Measurements from ENCODE around the gene SEMA4C. TPM values are rescaled to one million over a fixed set of nuclear protein-coding genes. Genes with fewer than 3 reads are reported as not detected.

The SEMA4C gene
- total and polyA plus RNA-seq, 9 of the 15 experiments (the other 6 are each of a cell fraction or from before 2014, with no cell fraction given), result 0.32 to 59.7 (median 23.9) TPM

GRCh38 chr2:96868555-96869280 is 1.2 kb downstream of the SEMA4C start (continued):
- TF ChIP-seq ZNF609 (CRISPR knock-in tag; IDR thresholded peaks at IDR 0.05; ENCODE audit: borderline replicate concordance) (no peak), PRDM10 (IDR thresholded peaks at IDR 0.05; ENCODE audit: partially characterized antibody) (no peak), MYNN (IDR thresholded peaks at IDR 0.05) (peak; percentile 30; the same call in 1 of the 2 replicates), MYNN (CRISPR knock-in tag; IDR thresholded peaks at IDR 0.05) (no peak), ZC3H4 (CRISPR knock-in tag; IDR thresholded peaks at IDR 0.05; ENCODE audit: borderline replicate concordance) (no peak), FOXA1 (IDR thresholded peaks at IDR 0.05; ENCODE audit: borderline replicate concordance) (no peak), HIVEP1 (CRISPR knock-in tag; IDR thresholded peaks at IDR 0.05) (no peak), RBM39 (optimal IDR thresholded peaks at IDR 0.05; ENCODE audit: low read depth, low read length) (no peak), KLF1 (tag; IDR thresholded peaks at IDR 0.05) (no peak), ZNF778 (CRISPR knock-in tag; IDR thresholded peaks at IDR 0.05) (no peak), ZNF184 (CRISPR knock-in tag; IDR thresholded peaks at IDR 0.05) (no peak), ZNF384 (IDR thresholded peaks at IDR 0.05; ENCODE audit: low read depth, low read length) (no peak), POLR2H (tag; IDR thresholded peaks at IDR 0.05; ENCODE audit: low read depth) (no peak), HLTF (IDR thresholded peaks at IDR 0.05) (no peak), ZNF695 (CRISPR knock-in tag; IDR thresholded peaks at IDR 0.05) (no peak), GABPA (tag; conservative IDR thresholded peaks at IDR 0.05; ENCODE audit: low read depth) (peak; percentile 79), ZNF449 (CRISPR knock-in tag; IDR thresholded peaks at IDR 0.05) (no peak), RNF2 (IDR thresholded peaks at IDR 0.05) (peak; percentile 37; the same call in 1 of the 2 replicates), SMAD3 (CRISPR knock-in tag; conservative IDR thresholded peaks at IDR 0.05) (no peak), LCOR (CRISPR knock-in tag; IDR thresholded peaks at IDR 0.05) (0 out of 2 replicates have a peak, but pooled peaks have one; percentile 45), ZNF354B (CRISPR knock-in tag; IDR thresholded peaks at IDR 0.05) (no peak)
